Measurements from ENCODE around the gene PRDX2.
"Not testable (repeated sequence)": the region's sequence is repeated elsewhere in the genome, so short reads cannot be mapped to it uniquely, and the experiment has no call there.

The PRDX2 gene

GRCh38 chr19:12836529-12836863, 34.9 kb upstream of the PRDX2 start:
- intact Hi-C loops (cut with micrococcal nuclease), result no loop called here
- no peaks in the 10 kb centered on the region for H3K9me3 Mint-ChIP-seq
- H3K36me3 Mint-ChIP-seq (ENCODE audit: low read depth), result no peaks in the 10 kb centered on the region
- H3K4me1 Mint-ChIP-seq (ENCODE audit: low read depth), result peaks cover 45% of the 10 kb centered on the region
- H3K4me3 Mint-ChIP-seq, result no peak overlapping the region
- H3K27ac Mint-ChIP-seq, result no peak overlapping the region
- H3K27me3 Mint-ChIP-seq, result peaks cover 90% of the 10 kb centered on the region

- H3K9me3 Mint-ChIP-seq, result no peaks in the 10 kb centered on the region
- no peak overlapping the region for H3K4me3 Mint-ChIP-seq
- no peak overlapping the region for H3K27ac Mint-ChIP-seq
- peaks cover 90% of the 10 kb centered on the region for H3K27me3 Mint-ChIP-seq
- intact Hi-C loops (cut with micrococcal nuclease), result no loop called here
- peaks cover 32% of the 10 kb centered on the region for H3K4me1 Mint-ChIP-seq (ENCODE audit: low read depth)
- no peaks in the 10 kb centered on the region for H3K36me3 Mint-ChIP-seq (ENCODE audit: low read depth)
These were observed 33.6 kb upstream of the PRDX2 start for GRCh38 chr19:12834976-12835757.

GRCh38 chr19:12834566-12834943, 33.0 kb upstream of the PRDX2 start, which contains the start of gene RTBDN:
Gene RTBDN (minus strand): TSS chr19:12834579. CDS start chr19:12829979, 4,600 bp downstream.
- Mint-ChIP-seq H3K27me3 (peaks cover 92% of the 10 kb centered on the region), H3K27ac (no peak within 1 kb of the TSS)

GRCh38 chr19:12833738-12834565, 32.4 kb upstream of the PRDX2 start:
- H3K4me1 Mint-ChIP-seq (ENCODE audit: low read depth), result peaks cover 27% of the 10 kb centered on the region
- intact Hi-C loops (cut with micrococcal nuclease), result no loop called here
- peaks cover 89% of the 10 kb centered on the region for H3K27me3 Mint-ChIP-seq
- H3K9me3 Mint-ChIP-seq, result no peaks in the 10 kb centered on the region
- H3K36me3 Mint-ChIP-seq (ENCODE audit: low read depth), result no peaks in the 10 kb centered on the region
- no peak overlapping the region for H3K27ac Mint-ChIP-seq
- peak overlapping the region; percentile 28 for H3K4me3 Mint-ChIP-seq

More at GRCh38 chr19:12834566-12834943, 33.0 kb upstream of the PRDX2 start, which contains the start of gene RTBDN:
- peak within 1 kb of the TSS; percentile 28 for H3K4me3 Mint-ChIP-seq
- intact Hi-C loops (cut with micrococcal nuclease), result no loop called here
- H3K9me3 Mint-ChIP-seq, result no peaks in the 10 kb centered on the region
- no peaks in the 10 kb centered on the region for H3K36me3 Mint-ChIP-seq (ENCODE audit: low read depth)
- peaks cover 31% of the 10 kb centered on the region for H3K4me1 Mint-ChIP-seq (ENCODE audit: low read depth)

- Mint-ChIP-seq H3K27ac (no peak overlapping the region), H3K4me3 (no peak overlapping the region), H3K9me3 (no peaks in the 10 kb centered on the region), H3K36me3 (ENCODE audit: low read depth) (no peaks in the 10 kb centered on the region), H3K27me3 (peaks cover 88% of the 10 kb centered on the region), H3K4me1 (ENCODE audit: low read depth) (peaks cover 21% of the 10 kb centered on the region)
- intact Hi-C loops (cut with micrococcal nuclease), result no loop called here
These were observed 31.8 kb upstream of the PRDX2 start for GRCh38 chr19:12833418-12833737.

GRCh38 chr19:12828494-12828893, 26.9 kb upstream of the PRDX2 start:
- Mint-ChIP-seq H3K27ac (no peak overlapping the region), H3K4me1 (ENCODE audit: low read depth) (peaks cover 13% of the 10 kb centered on the region), H3K4me3 (no peak overlapping the region), H3K36me3 (ENCODE audit: low read depth) (no peaks in the 10 kb centered on the region), H3K27me3 (peaks cover 82% of the 10 kb centered on the region), H3K9me3 (no peaks in the 10 kb centered on the region)
- intact Hi-C loops (cut with micrococcal nuclease), result no loop called here

- H3K36me3 Mint-ChIP-seq (ENCODE audit: low read depth), result no peaks in the 10 kb centered on the region
- intact Hi-C loops (cut with micrococcal nuclease), result no loop called here
- peaks cover 7% of the 10 kb centered on the region for H3K4me1 Mint-ChIP-seq (ENCODE audit: low read depth)
- H3K27me3 Mint-ChIP-seq, result peaks cover 55% of the 10 kb centered on the region
- H3K9me3 Mint-ChIP-seq, result no peaks in the 10 kb centered on the region
- H3K27ac Mint-ChIP-seq, result no peak overlapping the region
- H3K4me3 Mint-ChIP-seq, result peak overlapping the region; percentile 11
These were observed 23.9 kb upstream of the PRDX2 start for GRCh38 chr19:12825254-12826131.

GRCh38 chr19:12821761-12822160, 20.2 kb upstream of the PRDX2 start:
- H3K27me3 Mint-ChIP-seq, result peaks cover 23% of the 10 kb centered on the region
- no peaks in the 10 kb centered on the region for H3K36me3 Mint-ChIP-seq (ENCODE audit: low read depth)
- H3K4me1 Mint-ChIP-seq (ENCODE audit: low read depth), result peaks cover 7% of the 10 kb centered on the region
- no peaks in the 10 kb centered on the region for H3K9me3 Mint-ChIP-seq
- intact Hi-C loops (cut with micrococcal nuclease), result no loop called here
- no peak overlapping the region for H3K4me3 Mint-ChIP-seq
- no peak overlapping the region for H3K27ac Mint-ChIP-seq

- H3K9me3 Mint-ChIP-seq; H3K27me3 Mint-ChIP-seq; H3K4me1 Mint-ChIP-seq (ENCODE audit: low read depth); intact Hi-C loops (cut with micrococcal nuclease); H3K4me3 Mint-ChIP-seq; H3K27ac Mint-ChIP-seq: not testable (repeated sequence)
- peaks cover 27% of the 10 kb centered on the region for H3K36me3 Mint-ChIP-seq (ENCODE audit: low read depth)
These were observed 16.2 kb upstream of the PRDX2 start for GRCh38 chr19:12817810-12818209.

GRCh38 chr19:12817188-12817587, 15.6 kb upstream of the PRDX2 start:
- H3K27me3 Mint-ChIP-seq; H3K9me3 Mint-ChIP-seq; H3K4me1 Mint-ChIP-seq (ENCODE audit: low read depth); intact Hi-C loops (cut with micrococcal nuclease); H3K27ac Mint-ChIP-seq; H3K4me3 Mint-ChIP-seq: not testable (repeated sequence)
- H3K36me3 Mint-ChIP-seq (ENCODE audit: low read depth), result peaks cover 31% of the 10 kb centered on the region

- Mint-ChIP-seq H3K27me3 (no peaks in the 10 kb centered on the region), H3K4me3 (no peak overlapping the region), H3K27ac (no peak overlapping the region), H3K4me1 (ENCODE audit: low read depth) (no peaks in the 10 kb centered on the region), H3K36me3 (ENCODE audit: low read depth) (peaks cover 31% of the 10 kb centered on the region), H3K9me3 (no peaks in the 10 kb centered on the region)
- intact Hi-C loops (cut with micrococcal nuclease), result no loop called here
These were observed 13.5 kb upstream of the PRDX2 start for GRCh38 chr19:12815088-12815487.

GRCh38 chr19:12806242-12807081, 4.9 kb upstream of the PRDX2 start, which contains the start of gene RNASEH2A:
Gene RNASEH2A (plus strand): TSS chr19:12806584. CDS start chr19:12806674, 90 bp downstream.
- Mint-ChIP-seq H3K4me3 (peak within 1 kb of the TSS; percentile 95), H3K36me3 (ENCODE audit: low read depth) (peaks cover 11% of the 10 kb centered on the region), H3K27ac (peak within 1 kb of the TSS; percentile 93), H3K4me1 (ENCODE audit: low read depth) (peaks cover 27% of the 10 kb centered on the region), H3K9me3 (no peaks in the 10 kb centered on the region), H3K27me3 (peaks cover 23% of the 10 kb centered on the region)
- intact Hi-C loops (cut with micrococcal nuclease), result no loop called here

- Mint-ChIP-seq H3K9me3 (no peaks in the 10 kb centered on the region), H3K27me3 (peaks cover 32% of the 10 kb centered on the region), H3K27ac (no peak overlapping the region), H3K4me3 (no peak overlapping the region), H3K36me3 (ENCODE audit: low read depth) (peaks cover 21% of the 10 kb centered on the region), H3K4me1 (ENCODE audit: low read depth) (peaks cover 36% of the 10 kb centered on the region)
- intact Hi-C loops (cut with micrococcal nuclease), result no loop called here
These were observed 2.5 kb upstream of the PRDX2 start for GRCh38 chr19:12804051-12804450.
